HL-60 (cell line): ENCODE results near the gene NADSYN1.

ENCODE experiments used
- DNase-seq, 2 experiments: peaks; one replicate each; pipeline ENCODE4 v3.0.0-alpha.2; 2010 to 2020; ENCODE audit warnings: low read depth in 1 of 2, low spot score in 1 of 2
- H3K27ac ChIP-seq: fragments of 250-450 bp; sonication (Bioruptor Pico); replicated peaks from 2 replicates; pipeline ENCODE4 v1.5.1; 2020; ENCODE audit warnings: mild to moderate bottlenecking, moderate library complexity
- H3K27me3 ChIP-seq: fragments of 250-450 bp; sonication (Bioruptor Pico); 2 replicates; pipeline ENCODE4 v1.5.1; 2021; ENCODE audit warnings: mild to moderate bottlenecking, moderate library complexity; ENCODE audit not compliant: insufficient read depth, poor library complexity, severe bottlenecking
- H3K4me3 ChIP-seq: replicated peaks from 2 replicates; pipeline ENCODE4 v1.5.1; 2011; ENCODE audit warnings: mild to moderate bottlenecking, control low read depth, low read length; ENCODE audit not compliant: insufficient read depth
- GABPA ChIP-seq: IDR thresholded peaks from 2 replicates; pipeline ENCODE4 v1.6.1; 2012; ENCODE audit warnings: low read depth
- POLR2AphosphoS5 ChIP-seq: IDR thresholded peaks from 2 replicates; pipeline ENCODE4 v1.6.1; 2012; ENCODE audit warnings: low read depth
- SPI1 ChIP-seq: IDR thresholded peaks from 2 replicates; pipeline ENCODE4 v1.6.1; 2012; ENCODE audit warnings: low read depth, mild to moderate bottlenecking, borderline replicate concordance
- TF ChIP-seq, protein P1 (sequence below): IDR thresholded peaks from one replicate; pipeline ENCODE4 v1.5.1; 2011; ENCODE audit warnings: low read length, control low read depth, inconsistent platforms; ENCODE audit not compliant: insufficient read depth
- TF ChIP-seq, protein P2 (sequence below): IDR thresholded peaks from 2 replicates; pipeline ENCODE4 v1.6.1; 2012; ENCODE audit warnings: low read depth; ENCODE audit not compliant: insufficient replicate concordance

NADSYN1 gene

DNA sequence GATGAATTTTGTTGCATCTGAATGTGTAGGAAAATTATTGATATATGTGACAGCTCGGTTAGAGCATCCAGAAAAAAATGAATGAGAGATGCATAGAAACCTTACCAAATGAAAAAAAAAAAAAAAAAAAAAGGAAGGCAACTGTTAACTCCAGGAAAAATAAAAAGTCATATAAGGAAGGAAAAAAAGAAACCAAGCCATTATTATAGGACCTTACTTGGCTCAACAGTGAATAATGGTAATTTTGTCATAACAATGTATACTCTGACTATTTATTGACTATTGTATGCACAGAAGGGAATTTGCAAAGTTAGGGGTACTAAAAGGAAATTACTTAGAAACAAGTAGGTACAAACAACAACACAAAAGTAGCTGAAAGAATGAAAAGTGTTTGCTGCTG lies 6.9 kb upstream of the NADSYN1 start:
- Histone ChIP-seq H3K4me3 (no peak overlapping the region), H3K27me3 (no peaks in the 10 kb centered on the region), H3K27ac (no peak overlapping the region)
- no peak for TF ChIP-seq POLR2AphosphoS5
- TF ChIP-seq, protein P1, sequence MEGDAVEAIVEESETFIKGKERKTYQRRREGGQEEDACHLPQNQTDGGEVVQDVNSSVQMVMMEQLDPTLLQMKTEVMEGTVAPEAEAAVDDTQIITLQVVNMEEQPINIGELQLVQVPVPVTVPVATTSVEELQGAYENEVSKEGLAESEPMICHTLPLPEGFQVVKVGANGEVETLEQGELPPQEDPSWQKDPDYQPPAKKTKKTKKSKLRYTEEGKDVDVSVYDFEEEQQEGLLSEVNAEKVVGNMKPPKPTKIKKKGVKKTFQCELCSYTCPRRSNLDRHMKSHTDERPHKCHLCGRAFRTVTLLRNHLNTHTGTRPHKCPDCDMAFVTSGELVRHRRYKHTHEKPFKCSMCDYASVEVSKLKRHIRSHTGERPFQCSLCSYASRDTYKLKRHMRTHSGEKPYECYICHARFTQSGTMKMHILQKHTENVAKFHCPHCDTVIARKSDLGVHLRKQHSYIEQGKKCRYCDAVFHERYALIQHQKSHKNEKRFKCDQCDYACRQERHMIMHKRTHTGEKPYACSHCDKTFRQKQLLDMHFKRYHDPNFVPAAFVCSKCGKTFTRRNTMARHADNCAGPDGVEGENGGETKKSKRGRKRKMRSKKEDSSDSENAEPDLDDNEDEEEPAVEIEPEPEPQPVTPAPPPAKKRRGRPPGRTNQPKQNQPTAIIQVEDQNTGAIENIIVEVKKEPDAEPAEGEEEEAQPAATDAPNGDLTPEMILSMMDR = no peak
- DNase-seq = no peak

DNA sequence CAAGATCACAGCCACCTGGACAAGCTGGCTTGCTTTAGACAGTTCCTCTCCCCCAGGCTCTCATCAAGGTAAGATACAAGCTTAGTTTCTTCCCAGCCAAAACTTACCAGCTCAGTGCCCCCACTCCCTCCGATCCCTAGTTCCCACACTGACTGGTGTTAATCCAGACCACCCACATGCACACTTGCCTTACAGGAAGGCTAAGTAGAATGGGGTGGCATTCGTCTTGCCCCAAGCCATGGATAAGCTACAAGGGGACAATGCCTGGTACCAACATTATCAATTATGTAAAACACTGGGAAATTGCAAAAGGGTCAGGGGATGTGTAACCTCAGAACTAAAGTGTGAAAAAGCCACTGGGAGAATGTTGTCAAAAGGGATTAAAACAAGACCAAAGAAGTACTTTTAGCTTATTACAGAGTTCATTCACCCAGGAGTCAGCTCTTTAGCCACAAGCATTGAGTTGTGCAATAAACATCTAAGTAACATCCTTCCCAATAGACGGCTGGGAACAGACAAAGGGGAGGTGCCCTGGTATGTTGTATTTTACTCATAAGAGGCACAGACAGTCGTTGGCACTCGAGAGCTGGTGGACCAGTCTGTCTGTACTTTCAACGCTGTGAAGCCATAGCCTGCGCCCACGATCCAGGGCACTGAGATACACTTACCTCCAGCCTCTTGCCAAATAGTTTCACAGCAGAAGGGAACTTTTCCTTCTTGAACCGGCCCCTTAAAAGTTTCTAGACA lies 5.9 kb upstream of the NADSYN1 start:
- Histone ChIP-seq H3K27me3 (no peaks in the 10 kb centered on the region), H3K4me3 (peak overlapping the region; percentile 93), H3K27ac (peak overlapping the region; percentile 58)
- DNase-seq = peak; percentile 67 to 84
- no peak for TF ChIP-seq GABPA

DNA sequence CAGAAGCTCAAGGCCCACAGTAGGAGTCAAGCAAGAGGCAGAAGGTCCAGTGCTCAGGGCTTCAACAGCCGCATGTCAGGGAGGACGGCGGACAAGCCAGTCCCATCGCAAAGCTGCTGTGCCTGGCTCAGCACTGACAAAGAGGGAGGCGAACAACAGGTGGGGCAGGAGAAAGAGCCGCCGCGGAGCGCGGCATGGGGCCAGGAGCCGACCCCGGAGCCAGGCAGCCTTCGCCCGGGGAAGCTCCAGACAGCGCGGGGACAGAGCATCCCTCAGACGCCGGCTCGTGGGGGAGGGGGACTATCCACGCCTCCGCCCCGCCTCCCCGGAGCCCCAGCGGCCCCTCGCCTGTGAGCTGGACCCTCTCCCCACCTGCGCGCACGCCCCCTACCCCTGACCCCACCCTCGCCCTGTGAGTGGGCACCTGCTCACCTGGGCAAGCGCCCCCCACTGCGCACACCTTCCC lies 5.2 kb upstream of the NADSYN1 start:
- H3K27me3 ChIP-seq = no peaks in the 10 kb centered on the region
- peak overlapping the region; percentile 58 for H3K27ac ChIP-seq
- peak overlapping the region; percentile 93 for H3K4me3 ChIP-seq
- no peak for TF ChIP-seq SPI1
- peak in 1 of 2 experiments; percentile 9 for DNase-seq

DNA sequence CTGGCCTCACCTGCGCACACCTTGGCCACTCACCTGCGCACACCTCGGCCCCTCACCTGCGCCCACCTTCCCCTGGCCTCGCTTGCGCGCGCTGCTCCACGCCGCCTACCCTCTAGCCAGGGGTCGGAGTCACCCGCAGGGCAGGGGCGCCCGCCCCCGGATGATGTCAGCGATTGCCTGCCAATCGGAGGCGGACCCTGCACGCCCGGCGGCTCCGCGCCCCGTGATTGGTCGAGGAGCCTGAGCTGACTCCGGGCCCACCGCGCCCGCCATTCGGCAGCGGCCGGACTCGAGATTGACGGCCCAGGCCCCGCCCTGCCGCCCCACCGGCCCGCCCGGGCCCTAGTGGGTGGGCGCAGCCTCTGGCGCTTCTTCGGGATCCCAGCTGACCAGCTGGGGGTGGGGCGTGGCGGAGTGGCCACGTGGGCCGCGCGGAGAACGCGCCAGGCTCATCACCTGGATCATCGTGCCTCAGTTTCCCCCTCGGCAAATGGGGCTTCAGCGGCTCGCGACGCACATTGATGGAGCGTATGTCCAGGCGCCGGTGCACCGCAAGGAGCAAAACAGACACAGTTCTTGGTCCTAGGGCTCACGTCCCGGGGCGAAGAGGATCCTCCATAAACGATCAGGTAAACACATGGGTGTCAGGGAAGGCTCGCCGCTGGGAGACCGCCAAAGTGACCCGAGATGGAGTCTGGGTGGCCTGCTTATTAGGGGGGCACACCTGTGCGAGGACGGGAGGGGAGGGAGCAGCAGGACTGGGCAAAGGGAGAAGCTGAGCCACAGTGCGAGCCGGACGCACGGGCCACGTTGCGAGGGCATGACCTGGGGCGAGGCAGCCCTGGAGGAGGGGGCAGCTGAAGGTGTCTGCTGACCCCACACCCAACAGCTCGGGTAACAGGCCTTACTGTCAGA lies 4.5 kb upstream of the NADSYN1 start, which contains the start of gene DHCR7:
Gene DHCR7, minus strand, starts transcription at position 137 of the 915 bp plus-strand sequence. CDS start 3,441 bp downstream, outside the sequence.
- DNase-seq = peak; percentile 92 to 95
- Histone ChIP-seq H3K27ac (peak within 1 kb of the TSS; percentile 89), H3K27me3 (no peaks in the 10 kb centered on the region), H3K4me3 (peak within 1 kb of the TSS; percentile 93)
- TF ChIP-seq, protein P1 = no peak
- TF ChIP-seq POLR2AphosphoS5 = no peak
- no peak for TF ChIP-seq GABPA
- no peak for TF ChIP-seq SPI1

DNA sequence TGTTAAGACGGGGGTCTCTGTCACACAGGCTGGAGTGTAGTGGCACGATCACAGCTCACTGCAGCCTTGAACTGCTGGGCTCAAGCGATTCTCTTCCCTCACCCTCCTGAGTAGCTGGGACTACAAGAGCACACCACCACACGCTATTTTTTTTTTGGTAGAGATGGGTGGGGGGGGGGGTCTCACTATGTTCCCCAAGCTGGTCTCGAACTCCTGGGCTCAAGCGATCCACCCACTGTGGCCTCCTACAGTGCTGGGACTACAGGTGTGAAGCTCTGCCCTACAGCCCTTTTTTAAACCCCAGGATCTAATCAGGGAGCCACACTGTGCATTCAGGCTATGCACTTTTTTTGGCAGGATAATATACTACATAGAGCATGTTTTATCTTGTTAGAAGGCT lies 3.4 kb upstream of the NADSYN1 start:
- TF ChIP-seq GABPA (no peak), POLR2AphosphoS5 (no peak), SPI1 (no peak)
- TF ChIP-seq, protein P1 = no peak
- TF ChIP-seq, protein P2, sequence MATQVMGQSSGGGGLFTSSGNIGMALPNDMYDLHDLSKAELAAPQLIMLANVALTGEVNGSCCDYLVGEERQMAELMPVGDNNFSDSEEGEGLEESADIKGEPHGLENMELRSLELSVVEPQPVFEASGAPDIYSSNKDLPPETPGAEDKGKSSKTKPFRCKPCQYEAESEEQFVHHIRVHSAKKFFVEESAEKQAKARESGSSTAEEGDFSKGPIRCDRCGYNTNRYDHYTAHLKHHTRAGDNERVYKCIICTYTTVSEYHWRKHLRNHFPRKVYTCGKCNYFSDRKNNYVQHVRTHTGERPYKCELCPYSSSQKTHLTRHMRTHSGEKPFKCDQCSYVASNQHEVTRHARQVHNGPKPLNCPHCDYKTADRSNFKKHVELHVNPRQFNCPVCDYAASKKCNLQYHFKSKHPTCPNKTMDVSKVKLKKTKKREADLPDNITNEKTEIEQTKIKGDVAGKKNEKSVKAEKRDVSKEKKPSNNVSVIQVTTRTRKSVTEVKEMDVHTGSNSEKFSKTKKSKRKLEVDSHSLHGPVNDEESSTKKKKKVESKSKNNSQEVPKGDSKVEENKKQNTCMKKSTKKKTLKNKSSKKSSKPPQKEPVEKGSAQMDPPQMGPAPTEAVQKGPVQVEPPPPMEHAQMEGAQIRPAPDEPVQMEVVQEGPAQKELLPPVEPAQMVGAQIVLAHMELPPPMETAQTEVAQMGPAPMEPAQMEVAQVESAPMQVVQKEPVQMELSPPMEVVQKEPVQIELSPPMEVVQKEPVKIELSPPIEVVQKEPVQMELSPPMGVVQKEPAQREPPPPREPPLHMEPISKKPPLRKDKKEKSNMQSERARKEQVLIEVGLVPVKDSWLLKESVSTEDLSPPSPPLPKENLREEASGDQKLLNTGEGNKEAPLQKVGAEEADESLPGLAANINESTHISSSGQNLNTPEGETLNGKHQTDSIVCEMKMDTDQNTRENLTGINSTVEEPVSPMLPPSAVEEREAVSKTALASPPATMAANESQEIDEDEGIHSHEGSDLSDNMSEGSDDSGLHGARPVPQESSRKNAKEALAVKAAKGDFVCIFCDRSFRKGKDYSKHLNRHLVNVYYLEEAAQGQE = no peak
- Histone ChIP-seq H3K27ac (peak overlapping the region; percentile 89), H3K4me3 (peak overlapping the region; percentile 93), H3K27me3 (no peaks in the 10 kb centered on the region)
- no peak for DNase-seq
